Mucosa of gallbladder (tissue), 1 donor: ENCODE results near the gene VIPR2. TPM values are rescaled to one million over a fixed set of nuclear protein-coding genes. Genes with fewer than 3 reads are reported as not detected.

Experiments used
- DNase-seq: peaks from one replicate; pipeline ENCODE4 v3.0.0-alpha.2; 2020; ENCODE audit warnings: low spot score
- total RNA-seq: library from RNA; stranded (reverse); gene quantifications from one replicate; pipeline ENCODE4 v1.2.1, GENCODE V29; 2021
- donor health status: DM: no; HTN: no; CAD: no.

VIPR2 gene
- total RNA-seq, 1 donor from 2014 or later: 7.3 TPM

DNA sequence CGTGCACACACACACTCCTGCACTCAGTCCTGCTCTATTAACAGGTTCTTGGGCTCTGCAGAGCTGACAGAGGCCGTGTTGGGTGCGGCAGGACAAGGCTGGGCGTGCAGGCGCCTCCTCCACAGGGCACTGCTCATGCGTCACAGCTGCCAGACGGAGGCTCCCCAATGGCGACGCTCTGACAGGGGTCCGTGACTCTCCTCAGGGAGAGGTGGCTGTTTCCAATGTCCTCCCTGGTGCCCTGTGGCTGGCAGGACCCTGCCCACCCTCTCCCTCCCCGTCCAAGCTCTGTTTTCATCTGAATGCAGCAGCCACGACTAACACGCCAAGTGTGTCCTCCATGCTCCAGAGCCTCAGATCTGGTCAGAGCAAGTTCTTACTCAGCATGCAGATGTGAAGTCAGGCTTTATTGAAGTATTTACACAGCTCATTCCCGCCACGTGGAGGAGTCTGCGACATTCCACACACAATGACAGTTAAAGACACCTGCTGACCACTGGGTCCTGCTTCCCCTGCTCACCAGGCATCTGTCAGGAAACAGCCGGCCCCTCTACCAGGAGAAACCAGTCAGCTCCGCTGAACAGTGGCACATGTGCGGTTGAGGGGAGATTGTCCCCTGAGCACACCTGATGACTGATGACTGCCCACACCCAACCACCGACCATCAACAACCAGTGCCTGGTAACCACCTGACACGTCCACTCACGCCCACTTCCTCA lies 116.7 kb downstream of the VIPR2 start:
- no peak for DNase-seq

DNA sequence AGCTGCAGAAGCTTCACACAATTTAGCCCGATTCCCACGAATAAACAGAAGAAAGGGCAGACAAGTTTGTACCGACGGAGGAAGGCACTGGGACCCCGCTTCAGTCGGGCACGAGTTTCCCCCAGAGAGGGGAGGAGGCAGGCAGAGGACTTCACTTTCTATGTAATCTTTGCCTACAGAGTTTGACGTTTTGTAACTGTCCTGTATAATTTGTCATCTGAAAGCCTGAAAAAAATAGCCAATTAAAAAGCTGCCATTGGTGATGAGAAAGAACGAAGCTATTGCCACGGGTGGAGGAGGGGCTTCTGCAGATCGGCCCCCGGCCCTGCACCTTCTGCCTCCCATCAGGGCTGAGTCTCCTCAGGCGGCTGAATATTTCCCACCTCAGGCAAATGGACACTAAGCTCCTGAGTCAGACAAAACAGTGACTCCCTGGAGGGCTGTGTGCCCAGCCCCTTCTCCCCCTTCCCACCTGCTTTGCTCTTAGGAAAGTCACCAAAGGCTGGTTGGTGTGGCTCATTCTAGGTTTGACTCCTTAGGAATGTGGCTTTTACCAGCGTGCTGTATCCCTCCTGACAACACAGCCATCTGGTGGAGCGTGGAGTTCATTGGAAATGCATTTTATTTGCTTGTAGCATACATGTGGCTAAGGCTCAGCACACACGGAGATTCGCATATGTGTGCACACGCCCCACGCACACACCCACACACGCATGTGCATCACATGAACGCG lies 117.4 kb downstream of the VIPR2 start:
- DNase-seq: no peak

GRCh38 chr7:159026271-159027055 lies 118.2 kb downstream of the VIPR2 start:
- no peak for DNase-seq

DNA sequence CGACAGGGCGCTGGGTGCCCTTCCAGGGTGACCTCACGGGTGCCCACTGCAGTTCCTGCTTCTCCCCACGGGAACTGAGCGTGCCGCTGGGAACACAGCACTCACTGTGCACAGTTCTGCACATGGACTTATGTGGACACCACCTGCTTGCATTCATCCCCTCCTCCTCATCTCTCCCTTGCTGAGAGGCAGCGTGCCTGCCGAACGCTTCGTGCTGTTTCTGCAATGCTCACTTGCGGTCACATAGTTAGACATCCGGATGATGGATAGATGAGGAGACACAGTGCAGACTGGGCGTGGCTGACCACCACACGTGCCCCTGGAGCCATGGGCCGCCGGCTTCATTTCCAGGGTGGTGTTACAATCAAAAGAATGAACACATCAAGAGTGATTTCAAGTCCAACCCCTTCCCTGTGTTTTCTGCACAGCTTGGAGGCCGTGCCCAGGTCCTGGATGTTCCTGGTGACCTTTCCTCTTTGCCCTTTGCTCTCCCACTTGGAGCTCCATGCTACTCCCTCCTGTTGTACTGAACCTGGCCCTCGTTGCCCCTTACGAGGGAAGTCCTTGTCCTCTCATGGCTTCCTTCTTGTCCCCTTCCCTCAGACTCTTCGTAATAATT lies 119.4 kb downstream of the VIPR2 start:
- DNase-seq: no peak

DNA sequence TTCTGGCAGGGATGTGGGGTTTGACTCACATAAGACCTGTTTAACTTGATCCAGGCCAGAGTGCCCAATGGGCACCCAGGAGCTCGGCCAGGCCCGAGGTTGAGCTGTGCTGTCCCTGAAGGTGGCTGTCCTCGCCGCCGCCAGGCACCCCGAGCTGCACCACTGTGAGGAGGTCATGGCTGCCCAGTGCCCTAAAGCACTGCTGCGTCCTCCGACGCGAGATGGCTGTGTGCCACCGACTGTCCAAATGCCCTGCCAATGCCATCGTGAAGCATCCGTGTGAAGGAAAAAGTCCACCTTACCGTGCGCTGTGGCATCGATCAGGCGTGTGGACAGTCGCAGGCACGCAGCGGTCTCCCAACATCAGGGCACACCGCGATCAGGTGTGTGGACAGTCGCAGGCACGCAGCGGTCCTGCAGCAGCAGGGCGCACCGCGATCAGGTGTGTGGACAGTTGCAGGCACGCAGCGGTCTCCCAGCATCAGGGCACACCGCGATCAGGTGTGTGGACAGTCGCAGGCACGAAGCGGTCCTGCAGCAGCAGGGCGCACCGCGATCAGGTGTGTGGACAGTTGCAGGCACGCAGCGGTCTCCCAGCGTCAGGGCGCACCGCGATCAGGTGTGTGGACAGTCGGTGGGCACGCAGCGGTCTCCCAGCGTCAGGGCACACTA lies 120.3 kb downstream of the VIPR2 start:
- DNase-seq: no peak

GRCh38 chr7:159023746-159024145 lies 120.9 kb downstream of the VIPR2 start:
- DNase-seq: no peak

DNA sequence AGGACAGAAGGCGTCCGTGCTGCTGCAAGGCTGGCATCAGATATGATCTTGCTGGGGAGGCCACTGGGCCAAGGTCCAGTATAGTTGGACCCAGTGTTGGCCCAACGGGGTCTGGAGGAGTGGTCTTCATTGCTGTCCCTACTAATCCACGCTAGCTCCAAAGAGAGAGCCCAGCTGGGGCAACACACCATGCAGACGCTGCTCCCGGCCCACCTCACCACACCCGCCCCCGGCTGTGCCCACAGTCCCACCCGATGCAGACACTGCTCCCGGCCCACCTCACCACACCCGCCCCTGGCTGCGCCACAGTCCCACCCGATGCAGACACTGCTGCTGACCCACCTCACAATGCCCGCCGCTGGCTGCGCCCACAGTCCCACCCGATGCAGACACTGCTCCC lies 121.5 kb downstream of the VIPR2 start:
- DNase-seq: no peak

DNA sequence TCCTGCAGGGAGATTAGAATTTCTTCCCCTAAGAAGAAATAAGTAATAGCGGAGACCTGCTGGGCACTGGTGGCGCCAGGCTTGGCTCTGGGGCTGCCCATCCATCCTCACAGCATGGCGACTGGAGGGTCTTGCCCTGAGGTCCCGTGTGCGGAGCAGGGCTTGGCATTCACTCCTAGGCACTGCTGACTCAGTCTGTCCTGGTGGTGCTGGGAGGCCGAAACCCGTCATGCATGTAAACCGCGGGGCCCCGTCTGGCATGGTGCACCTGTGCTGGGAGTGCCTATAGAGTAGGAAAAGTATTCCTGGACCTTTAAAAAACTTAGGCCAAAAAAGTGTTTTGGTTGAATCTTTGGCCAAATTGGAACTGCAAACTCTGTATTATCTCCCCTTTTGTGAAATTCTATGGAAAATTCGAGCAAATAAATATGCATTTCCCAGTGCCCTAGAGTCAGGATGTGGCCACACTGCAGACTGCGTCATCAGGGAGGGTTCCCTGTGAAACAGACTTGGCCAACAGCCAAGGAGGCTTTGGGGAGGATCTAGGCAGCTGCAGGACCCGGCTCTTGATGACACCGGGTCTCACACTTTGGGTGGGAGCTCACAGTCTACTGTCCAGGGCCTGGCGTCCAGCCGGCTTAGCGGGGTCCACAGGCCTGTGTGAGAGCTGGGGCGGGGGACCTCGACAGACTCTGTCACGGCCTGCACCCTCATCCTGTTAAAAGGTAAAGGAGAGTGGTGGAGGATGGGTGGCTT lies 122.3 kb downstream of the VIPR2 start:
- DNase-seq: no peak

DNA sequence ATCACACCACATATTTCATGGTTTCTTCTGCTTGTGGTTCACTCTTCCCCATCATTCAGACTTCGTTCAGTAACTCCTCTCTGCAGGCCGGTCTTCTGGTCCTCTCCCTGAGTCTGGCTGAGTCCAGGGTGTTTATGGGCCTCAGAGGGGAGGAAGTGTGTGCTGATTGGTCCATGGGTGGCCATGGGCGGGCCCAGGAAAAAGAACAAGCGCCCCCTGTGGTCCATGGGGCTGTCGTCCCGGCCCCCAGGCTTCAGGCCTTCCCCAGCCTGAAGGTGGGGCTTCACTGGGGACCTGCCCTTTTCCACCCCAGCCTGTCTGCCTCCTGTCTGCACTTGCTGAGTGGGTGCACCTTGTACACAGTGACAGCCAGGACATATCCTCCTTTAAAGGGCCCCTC lies 123.7 kb downstream of the VIPR2 start:
- no peak for DNase-seq

GRCh38 chr7:159019111-159019510 lies 125.6 kb downstream of the VIPR2 start:
- DNase-seq: no peak

GRCh38 chr7:159017741-159018140 lies 126.9 kb downstream of the VIPR2 start:
- no peak for DNase-seq

DNA sequence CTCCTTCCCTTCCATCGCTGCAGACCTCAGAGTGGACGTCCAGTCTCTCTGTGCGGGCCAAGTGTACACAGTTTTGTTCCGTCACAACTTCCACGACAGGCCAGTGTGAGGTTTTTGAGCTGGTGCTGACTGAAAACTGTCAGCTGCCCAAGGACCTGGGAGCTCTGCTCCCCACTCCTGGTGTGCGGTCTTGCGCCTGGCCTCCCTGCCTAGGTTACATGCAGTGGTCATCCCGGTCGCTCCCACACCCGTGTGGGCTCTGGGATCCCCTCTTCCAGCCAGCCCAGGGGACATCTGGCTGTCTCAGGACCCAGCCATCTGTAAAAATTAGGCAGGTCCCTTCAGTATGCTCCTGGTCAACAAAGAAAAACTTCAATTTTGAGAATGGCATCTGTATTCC lies 127.5 kb downstream of the VIPR2 start:
- DNase-seq: no peak

DNA sequence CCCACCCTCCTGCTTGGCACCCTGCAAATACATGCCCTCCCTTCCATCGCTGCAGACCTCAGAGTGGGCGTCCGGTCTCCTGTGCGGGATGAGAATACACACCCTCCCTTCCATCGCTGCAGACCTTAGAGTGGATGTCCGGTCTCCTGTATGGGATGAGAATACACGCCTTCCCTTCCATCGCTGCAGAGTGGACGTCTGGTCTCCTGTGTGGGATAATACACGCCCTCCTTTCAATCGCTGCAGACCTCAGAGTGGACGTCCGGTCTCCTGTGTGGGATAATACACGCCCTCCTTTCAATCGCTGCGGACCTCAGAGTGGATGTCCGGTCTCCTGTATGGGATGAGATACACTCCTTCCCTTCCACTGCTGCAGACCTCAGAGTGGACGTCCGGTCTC lies 128.1 kb downstream of the VIPR2 start:
- no peak for DNase-seq

- peak; percentile 70 for DNase-seq
Measured at GRCh38 chr7:159015454-159016410, 128.9 kb downstream of the VIPR2 start.

GRCh38 chr7:159015081-159015453 lies 129.6 kb downstream of the VIPR2 start:
- DNase-seq: no peak

GRCh38 chr7:159014297-159015062 lies 130.2 kb downstream of the VIPR2 start:
- DNase-seq: no peak

- no peak for DNase-seq
Measured at GRCh38 chr7:159013825-159014289, 130.8 kb downstream of the VIPR2 start.

DNA sequence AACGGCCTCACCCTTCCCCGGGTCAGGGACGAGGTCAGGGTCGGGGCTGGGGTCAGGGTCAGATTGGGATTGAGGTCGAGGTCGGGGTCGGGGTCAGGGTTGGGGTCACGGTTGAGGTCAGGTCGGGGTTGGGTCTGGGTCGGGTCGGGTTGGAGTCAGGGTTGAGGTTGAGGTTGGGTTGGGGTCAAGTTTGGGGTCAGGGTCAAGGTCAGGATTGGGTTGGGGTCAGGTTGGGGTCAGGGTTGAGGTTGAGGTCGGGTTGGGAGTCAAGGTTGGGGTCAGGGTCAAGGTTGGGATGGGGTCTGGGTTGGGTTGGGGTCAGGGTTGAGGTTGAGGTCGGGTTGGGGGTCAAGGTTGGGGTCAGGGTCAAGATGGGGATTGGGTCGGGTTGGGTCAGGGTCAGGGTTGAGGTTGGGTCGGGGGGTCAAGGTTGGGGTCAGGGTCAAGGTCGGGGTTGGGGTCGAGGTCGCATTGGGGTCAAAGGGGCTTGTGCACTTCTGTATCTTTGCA lies 131.4 kb downstream of the VIPR2 start:
- no peak for DNase-seq
